ENCODE data around the gene FTH1.

DNA sequence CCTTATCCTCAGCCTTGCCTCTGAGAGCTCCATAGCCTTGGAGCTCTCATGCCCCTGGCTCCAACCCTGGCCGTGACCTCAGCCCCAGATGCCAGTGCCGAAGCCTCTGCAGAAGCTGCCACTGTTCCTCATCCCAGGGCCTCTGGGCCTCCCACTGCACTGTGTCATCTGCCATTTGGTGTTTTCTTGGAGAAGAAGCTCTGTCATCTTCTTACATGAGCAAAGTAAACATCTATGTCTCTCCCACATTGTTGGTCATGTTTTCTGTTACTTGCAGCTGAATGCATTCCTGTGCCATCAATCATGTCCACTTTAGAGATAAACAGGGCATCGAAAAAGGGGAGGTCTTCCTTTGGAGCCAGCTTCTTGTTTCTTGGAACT is 45.0 kb upstream of the FTH1 start:
- no peak for TF ChIP-seq ZNF274 (IDR thresholded peaks at IDR 0.05; ENCODE audit: low read depth, low read length)
- no peak for TF ChIP-seq YY1 (IDR thresholded peaks at IDR 0.05; ENCODE audit: insufficient read depth, insufficient read length)
